ENCODE measurements around the gene PERCC1. TPM values are rescaled to one million over a fixed set of nuclear protein-coding genes. Genes with fewer than 3 reads are reported as not detected.

The PERCC1 gene
- total and polyA plus RNA-seq, 9 of the 15 experiments (the other 6 are each of a cell fraction or from before 2014, with no cell fraction given) = not detected

DNA sequence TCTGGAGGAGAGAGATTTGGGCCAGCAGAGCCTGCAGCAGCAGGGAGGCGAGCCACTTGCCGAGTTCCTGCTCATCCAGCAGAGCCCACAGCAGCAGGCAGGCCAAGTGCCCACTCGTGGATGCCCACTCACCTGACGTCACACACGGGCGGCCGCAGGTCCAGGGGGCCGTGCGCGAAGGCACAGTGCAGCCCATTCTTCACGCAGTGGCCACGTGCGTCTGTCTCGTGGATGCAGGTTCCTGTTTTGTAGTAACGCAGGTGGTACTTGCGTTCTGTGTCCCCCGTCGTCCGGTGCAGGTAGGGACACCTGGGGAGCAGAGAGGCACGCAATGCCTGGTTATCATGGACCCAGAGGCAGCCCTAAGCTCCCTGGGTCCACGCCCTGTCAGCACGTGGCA is 27.8 kb upstream of the PERCC1 start:
- Histone ChIP-seq H3K79me2 (ENCODE audit: control insufficient read depth, insufficient read depth, low read length) (peaks cover 3% of the 10 kb centered on the region; the same call in 1 of the 3 replicates), H3K36me3 (ENCODE audit: control insufficient read depth, insufficient read depth, low read length) (no peaks in the 10 kb centered on the region), H3K4me2 (ENCODE audit: insufficient read depth, low read length) (no peak overlapping the region), H4K20me1 (replicated peaks; ENCODE audit: control insufficient read depth, insufficient read depth, low read length) (peaks cover 7% of the 10 kb centered on the region; the same call in 1 of the 2 replicates), H2AFZ (ENCODE audit: low read depth, low read length) (no peak overlapping the region), H3K4me3 (no peak overlapping the region), H3K27me3 (ENCODE audit: control insufficient read depth in 2 of 2, insufficient read depth in 2 of 2, low read length in 2 of 2) (no peaks in the 10 kb centered on the region), H3K27ac (ENCODE audit: extremely low read depth, low read depth, low read length) (no peak overlapping the region), H3K9me1 (ENCODE audit: control insufficient read depth, insufficient read depth, low read length) (no peaks in the 10 kb centered on the region), H3K9me3 (replicated peaks; ENCODE audit: control insufficient read depth, insufficient read depth, low read depth, low read length) (no peaks in the 10 kb centered on the region), H3K9ac (ENCODE audit: insufficient read depth in 1 of 2, low read depth in 2 of 2, low read length in 2 of 2) (peak overlapping the region in 1 of 2 experiments; percentile 64; a peak in 2 of 4 replicates), H3K4me1 (replicated peaks in 1 of 2; ENCODE audit: control insufficient read depth in 2 of 2, insufficient read depth in 2 of 2, low read length in 2 of 2) (peaks cover 4 to 38% of the 10 kb centered on the region in 2 experiments; a peak in 3 of 5 replicates)
- CTCF ChIA-PET (ENCODE audit: low intra/inter-chr PET ratio) = no interaction called here
- no peak for DNase-seq (ENCODE audit: extremely low read depth in 1 of 4, low spot score in 3 of 4)
- no peak for ATAC-seq
- in situ Hi-C loops (cut with MboI) = no loop called here
- BruUV-seq (replicated peaks) = no TSS peak
- intact Hi-C loops (cut with micrococcal nuclease) = no loop called here
- POLR2A ChIA-PET = no interaction called here
- FAIRE-seq = no peak
- TF ChIP-seq ZBTB8A (IDR thresholded peaks at IDR 0.05; ENCODE audit: partially characterized antibody) (no peak), PRPF4 (IDR thresholded peaks at IDR 0.05; ENCODE audit: insufficient read depth, low read depth, low read length, poor library complexity, severe bottlenecking) (no peak), MAZ (CRISPR knock-in tag; conservative IDR thresholded peaks at IDR 0.05 in 1 of 2, IDR thresholded peaks at IDR 0.05 in 1 of 2) (no peak), RBFOX2 (IDR thresholded peaks at IDR 0.05; ENCODE audit: low read depth, low read length) (peak; percentile 16; the same call in 1 of the 2 replicates), ZNF644 (tag; IDR thresholded peaks at IDR 0.05; ENCODE audit: low read depth) (no peak)
- WGBS (ENCODE audit: insufficient coverage, low coverage, missing lambda C conversion rate) = 68% methylated on average over 22 of the region's 22 CpGs

GRCh38 chr16:1403733-1404132 is 27.1 kb upstream of the PERCC1 start:
- no peaks in the 10 kb centered on the region for H3K9me1 ChIP-seq (ENCODE audit: control insufficient read depth, insufficient read depth, low read length)
- H3K27me3 ChIP-seq (ENCODE audit: control insufficient read depth in 2 of 2, insufficient read depth in 2 of 2, low read length in 2 of 2) = no peaks in the 10 kb centered on the region
- H2AFZ ChIP-seq (ENCODE audit: low read depth, low read length) = no peak overlapping the region
- no peaks in the 10 kb centered on the region for H3K36me3 ChIP-seq (ENCODE audit: control insufficient read depth, insufficient read depth, low read length)
- H3K9me3 ChIP-seq (replicated peaks; ENCODE audit: control insufficient read depth, insufficient read depth, low read depth, low read length) = no peaks in the 10 kb centered on the region
- in situ Hi-C loops (cut with MboI) = no loop called here
- peaks cover 7% of the 10 kb centered on the region; the same call in 1 of the 2 replicates for H4K20me1 ChIP-seq (replicated peaks; ENCODE audit: control insufficient read depth, insufficient read depth, low read length)
- 49% methylated on average over 14 of the region's 14 CpGs for WGBS (ENCODE audit: insufficient coverage, low coverage, missing lambda C conversion rate)
- no peak overlapping the region for H3K4me3 ChIP-seq
- POLR2A ChIA-PET = interaction anchor here (0.6 to 0.9 kb wide), 2 partner anchors 25 to 306 kb away, joined by 3 read pairs; no protein-coding TSS in a partner anchor
- DNase-seq (ENCODE audit: extremely low read depth in 1 of 4, low spot score in 3 of 4) (no peak), ATAC-seq (no peak), FAIRE-seq (no peak)
- H3K4me1 ChIP-seq (replicated peaks in 1 of 2; ENCODE audit: control insufficient read depth in 2 of 2, insufficient read depth in 2 of 2, low read length in 2 of 2) = peaks cover 4 to 42% of the 10 kb centered on the region in 2 experiments; a peak in 3 of 5 replicates
- BruUV-seq (replicated peaks) = no TSS peak
- peaks cover 3% of the 10 kb centered on the region; the same call in 1 of the 3 replicates for H3K79me2 ChIP-seq (ENCODE audit: control insufficient read depth, insufficient read depth, low read length)
- intact Hi-C loops (cut with micrococcal nuclease) = no loop called here
- CTCF ChIA-PET (ENCODE audit: low intra/inter-chr PET ratio) = no interaction called here
- H3K9ac ChIP-seq (ENCODE audit: insufficient read depth in 1 of 2, low read depth in 2 of 2, low read length in 2 of 2) = no peak overlapping the region
- H3K27ac ChIP-seq (ENCODE audit: extremely low read depth, low read depth, low read length) = no peak overlapping the region
- H3K4me2 ChIP-seq (ENCODE audit: insufficient read depth, low read length) = no peak overlapping the region
- TF ChIP-seq, protein P1, sequence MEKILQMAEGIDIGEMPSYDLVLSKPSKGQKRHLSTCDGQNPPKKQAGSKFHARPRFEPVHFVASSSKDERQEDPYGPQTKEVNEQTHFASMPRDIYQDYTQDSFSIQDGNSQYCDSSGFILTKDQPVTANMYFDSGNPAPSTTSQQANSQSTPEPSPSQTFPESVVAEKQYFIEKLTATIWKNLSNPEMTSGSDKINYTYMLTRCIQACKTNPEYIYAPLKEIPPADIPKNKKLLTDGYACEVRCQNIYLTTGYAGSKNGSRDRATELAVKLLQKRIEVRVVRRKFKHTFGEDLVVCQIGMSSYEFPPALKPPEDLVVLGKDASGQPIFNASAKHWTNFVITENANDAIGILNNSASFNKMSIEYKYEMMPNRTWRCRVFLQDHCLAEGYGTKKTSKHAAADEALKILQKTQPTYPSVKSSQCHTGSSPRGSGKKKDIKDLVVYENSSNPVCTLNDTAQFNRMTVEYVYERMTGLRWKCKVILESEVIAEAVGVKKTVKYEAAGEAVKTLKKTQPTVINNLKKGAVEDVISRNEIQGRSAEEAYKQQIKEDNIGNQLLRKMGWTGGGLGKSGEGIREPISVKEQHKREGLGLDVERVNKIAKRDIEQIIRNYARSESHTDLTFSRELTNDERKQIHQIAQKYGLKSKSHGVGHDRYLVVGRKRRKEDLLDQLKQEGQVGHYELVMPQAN (IDR thresholded peaks at IDR 0.05; ENCODE audit: borderline replicate concordance) = no peak
- TF ChIP-seq TFAM (CRISPR knock-in tag; conservative IDR thresholded peaks at IDR 0.05) (no peak), SAFB (IDR thresholded peaks at IDR 0.05; ENCODE audit: borderline replicate concordance, low read depth, low read length) (no peak), CSDE1 (IDR thresholded peaks at IDR 0.05) (no peak), HDAC8 (tag; IDR thresholded peaks at IDR 0.05) (no peak), PRPF4 (IDR thresholded peaks at IDR 0.05; ENCODE audit: insufficient read depth, low read depth, low read length, poor library complexity, severe bottlenecking) (no peak), HEY1 (CRISPR knock-in tag; IDR thresholded peaks at IDR 0.05; ENCODE audit: borderline replicate concordance) (no peak), HCFC1 (IDR thresholded peaks at IDR 0.05; ENCODE audit: low read depth, low read length) (no peak)
- TF ChIP-seq, protein P2, sequence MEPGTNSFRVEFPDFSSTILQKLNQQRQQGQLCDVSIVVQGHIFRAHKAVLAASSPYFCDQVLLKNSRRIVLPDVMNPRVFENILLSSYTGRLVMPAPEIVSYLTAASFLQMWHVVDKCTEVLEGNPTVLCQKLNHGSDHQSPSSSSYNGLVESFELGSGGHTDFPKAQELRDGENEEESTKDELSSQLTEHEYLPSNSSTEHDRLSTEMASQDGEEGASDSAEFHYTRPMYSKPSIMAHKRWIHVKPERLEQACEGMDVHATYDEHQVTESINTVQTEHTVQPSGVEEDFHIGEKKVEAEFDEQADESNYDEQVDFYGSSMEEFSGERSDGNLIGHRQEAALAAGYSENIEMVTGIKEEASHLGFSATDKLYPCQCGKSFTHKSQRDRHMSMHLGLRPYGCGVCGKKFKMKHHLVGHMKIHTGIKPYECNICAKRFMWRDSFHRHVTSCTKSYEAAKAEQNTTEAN (CRISPR knock-in tag; IDR thresholded peaks at IDR 0.05) = no peak

Measured in K562 (cell line).